Testis (tissue), 2 donors: ENCODE results near the gene HOXA13.

Experiments
- CTCF ChIP-seq, 3 experiments: fragments of 450-650 bp in 2 of 3; fragments of 200-600 bp in 1 of 3; sonication (generic) in 1 of 3; IDR thresholded peaks; one replicate each; pipeline ENCODE4 v1.5.1; 2016 to 2019; ENCODE audit warnings: antibody characterized with exemption in 3 of 3, mild to moderate bottlenecking in 2 of 3, moderate library complexity in 1 of 3
- POLR2A ChIP-seq: fragments of 450-650 bp; IDR thresholded peaks from one replicate; pipeline ENCODE4 v1.6.1; 2017; ENCODE audit warnings: antibody characterized with exemption, mild to moderate bottlenecking, moderate library complexity

DNA sequence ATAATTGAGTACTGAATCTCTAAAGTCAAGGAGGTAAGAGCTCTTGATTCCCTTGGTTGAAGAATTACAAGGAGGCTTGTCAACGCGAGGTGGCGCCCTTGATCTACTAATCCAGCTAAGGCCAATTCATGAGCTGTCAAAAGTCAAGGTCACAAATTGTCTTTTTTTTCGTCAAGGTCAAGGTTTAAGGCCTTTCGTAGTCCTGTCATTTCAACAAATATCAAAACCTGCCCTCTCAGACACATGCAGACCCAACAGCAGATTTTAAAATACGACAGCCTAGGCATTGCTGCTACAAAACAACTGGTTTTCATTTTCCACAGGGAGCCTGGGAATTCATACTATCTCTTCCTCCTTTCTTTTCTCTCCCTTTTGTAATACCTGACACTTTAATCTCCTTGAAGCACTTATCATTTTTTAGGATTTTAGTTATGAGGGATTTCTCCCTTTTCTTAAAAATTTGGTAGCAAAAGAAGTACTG, 3.6 kb downstream of the HOXA13 start:
- TF ChIP-seq CTCF (IDR thresholded peaks at IDR 0.05), result peak; percentile 57 to 73 (median 67)
- no peak for TF ChIP-seq POLR2A
